Activated CD4-positive, alpha-beta memory T cell treated with anti-CD3 and anti-CD28 coated beads, Interleukin-2, amount 10 ng/mL, durations not matched to agents 7 days and 5 days (primary cell): ENCODE data around the gene CST7. TPM values are rescaled to one million over a fixed set of nuclear protein-coding genes. Genes with fewer than 3 reads are reported as not detected.
"Not testable (repeated sequence)": the region's sequence is repeated elsewhere in the genome, so short reads cannot be mapped to it uniquely, and the experiment has no call there.

Experiments
- CTCF ChIA-PET: fragments of 350-600 bp; sonication (Branson Sonifier 250); formaldehyde crosslinking; loops from one replicate; lab custom pipeline; 2021; ENCODE audit warnings: antibody characterized with exemption, inconsistent platforms; lab: Charles Lee
- POLR2A ChIA-PET: fragments of 350-600 bp; sonication (Branson Sonifier 250); formaldehyde crosslinking; loops from one replicate; lab custom pipeline; 2021; ENCODE audit warnings: antibody characterized with exemption; lab: Charles Lee
- DNase-seq: peaks from one replicate; pipeline ENCODE4 v3.0.0-alpha.2; 2020
- H3K27ac Mint-ChIP-seq: one replicate; pipeline ENCODE4 v1.8.0; 2021; ENCODE audit warnings: mild to moderate bottlenecking, mixed read lengths
- H3K27me3 Mint-ChIP-seq: one replicate; pipeline ENCODE4 v1.8.0; 2021; ENCODE audit warnings: mixed read lengths
- H3K36me3 Mint-ChIP-seq: one replicate; pipeline ENCODE4 v1.8.0; 2021; ENCODE audit warnings: low read depth, mixed read lengths
- H3K4me1 Mint-ChIP-seq: one replicate; pipeline ENCODE4 v1.8.0; 2021; ENCODE audit warnings: mixed read lengths
- H3K4me3 Mint-ChIP-seq: one replicate; pipeline ENCODE4 v1.8.0; 2021; ENCODE audit warnings: mild to moderate bottlenecking, mixed read lengths
- H3K9me3 Mint-ChIP-seq: one replicate; pipeline ENCODE4 v1.8.0; 2021; ENCODE audit warnings: mixed read lengths
- total RNA-seq, 2 experiments: library from RNA; stranded (reverse); gene quantifications; one replicate each; pipeline ENCODE4 v1.2.3, GENCODE V29; 2021

The CST7 gene
- total RNA-seq, 2 experiments from 2014 or later, result 178 to 182 TPM

- H3K4me1 Mint-ChIP-seq, result peaks cover 44% of the 10 kb centered on the region
- CTCF ChIA-PET, result interaction anchor here (3.2 kb wide), 1 partner anchor 15 kb away, joined by 12 read pairs; no protein-coding TSS in a partner anchor
- POLR2A ChIA-PET, H3K27me3 Mint-ChIP-seq, DNase-seq, H3K4me3 Mint-ChIP-seq, H3K27ac Mint-ChIP-seq: not testable (repeated sequence)
- H3K9me3 Mint-ChIP-seq, result peaks cover 43% of the 10 kb centered on the region
- H3K36me3 Mint-ChIP-seq, result peaks cover 66% of the 10 kb centered on the region
Observed at GRCh38 chr20:24946376-24946775, 2.7 kb upstream of the CST7 start.

GRCh38 chr20:24948396-24948938 lies 602 bp upstream of the CST7 start:
- Mint-ChIP-seq H3K4me3 (peak overlapping the region; percentile 89), H3K4me1 (peaks cover 62% of the 10 kb centered on the region), H3K36me3 (peaks cover 79% of the 10 kb centered on the region), H3K27ac (peak overlapping the region; percentile 98), H3K9me3 (peaks cover 38% of the 10 kb centered on the region)
- POLR2A ChIA-PET, result interaction anchor here (1.0 to 4.5 kb wide), 6 partner anchors 13 to 114 kb away, joined by 3 to 39 read pairs (median 8); partner anchors contain the start of gene APMAP
- CTCF ChIA-PET, result interaction anchor here (2.8 to 3.2 kb wide), 2 partner anchors 17 to 18 kb away, joined by 12 to 18 read pairs; no protein-coding TSS in a partner anchor
- not testable (repeated sequence) for DNase-seq, H3K27me3 Mint-ChIP-seq

- peaks cover 74% of the 10 kb centered on the region for H3K4me1 Mint-ChIP-seq
- peak overlapping the region; percentile 98 for H3K27ac Mint-ChIP-seq
- H3K27me3 Mint-ChIP-seq, result no peaks in the 10 kb centered on the region
- peak overlapping the region; percentile 89 for H3K4me3 Mint-ChIP-seq
- peak; percentile 58 for DNase-seq
- CTCF ChIA-PET, result interaction anchor here (1.1 to 2.8 kb wide), 2 partner anchors 19 to 44 kb away, joined by 3 to 18 read pairs; no protein-coding TSS in a partner anchor
- POLR2A ChIA-PET, result interaction anchor here (0.8 to 4.5 kb wide), 8 partner anchors 11 to 115 kb away, joined by 3 to 39 read pairs (median 8); partner anchors contain the start of genes ACSS1 and APMAP
- H3K36me3 Mint-ChIP-seq, result peaks cover 79% of the 10 kb centered on the region
- peaks cover 31% of the 10 kb centered on the region for H3K9me3 Mint-ChIP-seq
Observed at GRCh38 chr20:24949756-24950127, 673 bp downstream of the CST7 start.

- POLR2A ChIA-PET, result interaction anchor here (1.1 to 4.5 kb wide), 7 partner anchors 11 to 113 kb away, joined by 4 to 39 read pairs (median 11); partner anchors contain the start of genes ACSS1 and APMAP
- CTCF ChIA-PET, result interaction anchor here (0.7 to 2.8 kb wide), 3 partner anchors 11 to 44 kb away, joined by 3 to 18 read pairs (median 3); no protein-coding TSS in a partner anchor
- Mint-ChIP-seq H3K4me3 (peak overlapping the region; percentile 89), H3K27me3 (no peaks in the 10 kb centered on the region), H3K27ac (peak overlapping the region; percentile 98), H3K36me3 (peaks cover 79% of the 10 kb centered on the region), H3K4me1 (peaks cover 79% of the 10 kb centered on the region), H3K9me3 (peaks cover 28% of the 10 kb centered on the region)
- DNase-seq, result peak; percentile 18
Observed at GRCh38 chr20:24950128-24950835, 1.2 kb downstream of the CST7 start.

GRCh38 chr20:24950836-24951525 lies 1.9 kb downstream of the CST7 start:
- peak overlapping the region; percentile 89 for H3K4me3 Mint-ChIP-seq
- CTCF ChIA-PET, result interaction anchor here (0.7 to 2.8 kb wide), 2 partner anchors 10 to 20 kb away, joined by 3 to 18 read pairs; no protein-coding TSS in a partner anchor
- H3K4me1 Mint-ChIP-seq, result peaks cover 79% of the 10 kb centered on the region

GRCh38 chr20:24951536-24952083 lies 2.5 kb downstream of the CST7 start:
- ChIA-PET CTCF (interaction anchor here (0.9 kb wide), 1 partner anchor 21 kb away, joined by 3 read pairs; no protein-coding TSS in a partner anchor), POLR2A (interaction anchor here (1.2 to 4.5 kb wide), 3 partner anchors 13 to 41 kb away, joined by 6 to 39 read pairs (median 12); partner anchors contain the start of gene APMAP)
- H3K27ac Mint-ChIP-seq, result peak overlapping the region; percentile 66
- H3K27me3 Mint-ChIP-seq, result no peaks in the 10 kb centered on the region
- peaks cover 76% of the 10 kb centered on the region for H3K36me3 Mint-ChIP-seq
- peaks cover 15% of the 10 kb centered on the region for H3K9me3 Mint-ChIP-seq
- H3K4me3 Mint-ChIP-seq, result peak overlapping the region; percentile 89
- DNase-seq, result peak; percentile 15
- peaks cover 83% of the 10 kb centered on the region for H3K4me1 Mint-ChIP-seq

More at GRCh38 chr20:24950836-24951525, 1.9 kb downstream of the CST7 start:
- peak; percentile 15 for DNase-seq
- H3K9me3 Mint-ChIP-seq, result peaks cover 21% of the 10 kb centered on the region
- no peaks in the 10 kb centered on the region for H3K27me3 Mint-ChIP-seq
- peak overlapping the region; percentile 66 for H3K27ac Mint-ChIP-seq
- peaks cover 77% of the 10 kb centered on the region for H3K36me3 Mint-ChIP-seq
- POLR2A ChIA-PET, result interaction anchor here (1.2 to 4.5 kb wide), 3 partner anchors 14 to 41 kb away, joined by 6 to 39 read pairs (median 12); partner anchors contain the start of gene APMAP

- ChIA-PET CTCF (interaction anchor here (0.9 to 1.0 kb wide), 2 partner anchors 22 kb away, joined by 3 read pairs; no protein-coding TSS in a partner anchor), POLR2A (interaction anchor here (1.0 to 2.0 kb wide), 5 partner anchors 8 to 926 kb away, joined by 3 to 5 read pairs (median 4); partner anchors contain the start of genes ACSS1 and APMAP)
- Mint-ChIP-seq H3K36me3 (peaks cover 71% of the 10 kb centered on the region), H3K4me3 (no peak overlapping the region), H3K4me1 (peaks cover 73% of the 10 kb centered on the region), H3K27ac (peak overlapping the region; percentile 62), H3K27me3 (no peaks in the 10 kb centered on the region), H3K9me3 (peaks cover 5% of the 10 kb centered on the region)
- peak; percentile 15 for DNase-seq
Observed at GRCh38 chr20:24952376-24953208, 3.5 kb downstream of the CST7 start.

GRCh38 chr20:24953209-24953575 lies 4.1 kb downstream of the CST7 start:
- no peak for DNase-seq
- Mint-ChIP-seq H3K4me1 (peaks cover 67% of the 10 kb centered on the region), H3K27me3 (no peaks in the 10 kb centered on the region), H3K9me3 (no peaks in the 10 kb centered on the region), H3K4me3 (no peak overlapping the region), H3K27ac (no peak overlapping the region), H3K36me3 (peaks cover 70% of the 10 kb centered on the region)
- CTCF ChIA-PET, result interaction anchor here (1.0 kb wide), 1 partner anchor 23 kb away, joined by 3 read pairs; no protein-coding TSS in a partner anchor
- POLR2A ChIA-PET, result interaction anchor here (1.0 to 2.0 kb wide), 4 partner anchors 23 to 926 kb away, joined by 3 to 5 read pairs (median 4); partner anchors contain the start of genes ACSS1 and APMAP

GRCh38 chr20:24953621-24954133 lies 4.6 kb downstream of the CST7 start:
- DNase-seq, result no peak
- peaks cover 72% of the 10 kb centered on the region for H3K36me3 Mint-ChIP-seq

GRCh38 chr20:24954151-24954550 lies 5.1 kb downstream of the CST7 start:
- peaks cover 72% of the 10 kb centered on the region for H3K36me3 Mint-ChIP-seq
- no peaks in the 10 kb centered on the region for H3K27me3 Mint-ChIP-seq
- H3K27ac Mint-ChIP-seq, result peak overlapping the region; percentile 56
- no peaks in the 10 kb centered on the region for H3K9me3 Mint-ChIP-seq
- POLR2A ChIA-PET, result interaction anchor here (1.2 to 2.0 kb wide), 4 partner anchors 10 to 104 kb away, joined by 5 to 13 read pairs (median 6); partner anchors contain the start of genes ACSS1 and APMAP
- CTCF ChIA-PET, result interaction anchor here (1.0 to 2.4 kb wide), 4 partner anchors 23 to 36 kb away, joined by 3 to 21 read pairs (median 4); no protein-coding TSS in a partner anchor
- no peak overlapping the region for H3K4me3 Mint-ChIP-seq
- peaks cover 59% of the 10 kb centered on the region for H3K4me1 Mint-ChIP-seq
- no peak for DNase-seq

More at GRCh38 chr20:24953621-24954133, 4.6 kb downstream of the CST7 start:
- Mint-ChIP-seq H3K4me3 (peak overlapping the region; percentile 30), H3K27me3 (no peaks in the 10 kb centered on the region), H3K4me1 (peaks cover 62% of the 10 kb centered on the region), H3K9me3 (no peaks in the 10 kb centered on the region), H3K27ac (peak overlapping the region; percentile 56)
- CTCF ChIA-PET, result interaction anchor here (1.0 to 2.4 kb wide), 4 partner anchors 23 to 36 kb away, joined by 3 to 21 read pairs (median 4); no protein-coding TSS in a partner anchor
- POLR2A ChIA-PET, result interaction anchor here (1.0 to 2.0 kb wide), 5 partner anchors 10 to 927 kb away, joined by 3 to 13 read pairs (median 5); partner anchors contain the start of gene APMAP
